NB4 (cell line): ENCODE measurements around the gene CTRB1.

Experiments used
- DNase-seq: peaks from one replicate; pipeline ENCODE4 v3.0.0; 2010; ENCODE audit warnings: low read depth
- H3K4me3 ChIP-seq: one replicate; pipeline ENCODE4 v1.5.1; 2011; ENCODE audit warnings: mild to moderate bottlenecking, low read depth, low read length, moderate library complexity
- CTCF ChIP-seq: IDR thresholded peaks from one replicate; pipeline ENCODE4 v1.5.1; 2012; ENCODE audit warnings: low read depth, low read length
- MYC ChIP-seq: IDR thresholded peaks from 2 replicates; pipeline ENCODE4 v1.6.1; 2011; ENCODE audit warnings: low read depth, low read length
- POLR2A ChIP-seq: IDR thresholded peaks from 2 replicates; pipeline ENCODE4 v1.6.1; 2011; ENCODE audit warnings: mild to moderate bottlenecking; ENCODE audit not compliant: insufficient read length; ENCODE audit errors: extremely low read depth
- TF ChIP-seq, protein P1 (sequence below): IDR thresholded peaks from 2 replicates; pipeline ENCODE4 v1.6.1; 2011; ENCODE audit warnings: low read depth, low read length

CTRB1 gene

DNA sequence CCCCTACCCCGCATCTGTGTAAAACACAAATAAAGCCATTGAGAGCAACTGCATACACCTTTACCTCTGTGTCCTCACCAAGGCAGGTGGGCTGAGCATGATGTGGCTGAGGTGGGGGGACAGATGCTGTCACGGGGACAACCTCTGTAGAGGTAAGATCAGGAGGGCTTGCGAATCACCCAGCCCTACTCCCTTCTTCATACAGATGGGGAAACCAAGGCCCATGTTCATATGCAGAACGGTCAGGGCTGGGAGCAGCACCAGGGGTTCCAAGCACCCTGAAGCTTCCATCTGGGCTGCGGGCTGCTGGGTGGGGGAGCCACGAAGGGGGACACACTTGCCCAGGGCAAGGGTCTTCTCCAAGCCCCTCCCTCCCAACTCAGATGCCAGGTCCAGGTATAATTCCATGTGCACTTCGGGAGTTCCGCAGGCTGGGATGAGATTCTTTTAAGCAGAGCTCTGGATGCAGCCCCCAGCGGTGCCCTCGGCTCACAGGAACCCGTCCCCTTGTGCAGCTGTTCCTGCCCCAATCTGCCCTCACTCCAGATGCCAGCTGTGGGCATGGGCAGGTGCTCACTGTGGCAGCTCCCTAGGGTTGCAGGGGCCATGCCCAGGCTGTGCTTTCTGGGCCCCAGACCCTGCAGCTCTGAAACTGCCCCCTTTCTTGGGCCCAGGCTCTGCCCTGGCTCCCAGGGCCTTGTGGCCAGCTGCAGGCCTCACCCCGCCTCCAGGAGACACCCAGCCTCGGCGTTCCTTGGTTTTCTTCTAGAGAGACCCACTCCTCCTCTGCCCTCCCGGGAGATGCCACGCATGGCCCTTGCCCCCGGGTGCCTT lies 9.6 kb downstream of the CTRB1 start:
- no peak for DNase-seq
- no peak overlapping the region for H3K4me3 ChIP-seq
- TF ChIP-seq CTCF (no peak), MYC (no peak), POLR2A (no peak)
- TF ChIP-seq, protein P1, sequence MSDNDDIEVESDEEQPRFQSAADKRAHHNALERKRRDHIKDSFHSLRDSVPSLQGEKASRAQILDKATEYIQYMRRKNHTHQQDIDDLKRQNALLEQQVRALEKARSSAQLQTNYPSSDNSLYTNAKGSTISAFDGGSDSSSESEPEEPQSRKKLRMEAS, result no peak

GRCh38 chr16:75229172-75230031 lies 10.6 kb downstream of the CTRB1 start:
- no peak overlapping the region for H3K4me3 ChIP-seq
- TF ChIP-seq, protein P1, result no peak
- TF ChIP-seq CTCF, result no peak
- TF ChIP-seq POLR2A, result no peak
- no peak for TF ChIP-seq MYC
- DNase-seq, result no peak

DNA sequence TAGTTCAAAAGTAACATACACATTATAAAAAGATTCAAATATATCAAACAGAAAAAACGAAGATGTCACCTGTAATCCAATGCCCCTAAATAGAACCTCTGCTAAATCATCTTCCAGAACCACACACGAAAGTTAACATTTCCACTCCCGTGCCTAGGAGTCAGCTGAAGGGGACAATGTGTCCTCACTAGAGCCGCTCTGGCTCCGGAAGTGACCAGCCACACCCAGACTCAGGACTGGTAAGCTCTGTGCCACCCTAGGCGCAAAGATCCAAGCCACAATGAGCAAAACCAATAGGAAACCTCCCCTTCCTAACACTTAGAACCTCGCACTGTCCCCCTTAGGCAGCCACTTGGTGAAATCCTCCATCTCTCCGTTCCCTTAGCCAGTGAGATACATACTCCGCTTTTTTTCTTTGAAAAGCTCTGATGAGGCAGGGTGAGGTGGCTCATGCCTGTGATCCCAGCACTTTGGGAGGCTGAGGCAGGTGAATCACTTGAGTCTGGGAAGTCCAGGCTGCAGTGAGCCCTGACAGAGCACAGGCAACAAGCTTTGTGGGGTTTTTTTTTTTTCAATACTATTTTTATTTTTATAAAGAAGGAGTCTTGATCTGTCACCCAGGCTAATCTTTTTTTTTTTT lies 11.8 kb downstream of the CTRB1 start:
- DNase-seq, result no peak
- TF ChIP-seq, protein P1, result no peak
- no peak for TF ChIP-seq POLR2A
- TF ChIP-seq MYC, result no peak
- TF ChIP-seq CTCF, result no peak
- no peak overlapping the region for H3K4me3 ChIP-seq

GRCh38 chr16:75231570-75231969 lies 12.8 kb downstream of the CTRB1 start:
- H3K4me3 ChIP-seq, result no peak overlapping the region
- DNase-seq, result no peak
- no peak for TF ChIP-seq POLR2A
- TF ChIP-seq MYC, result no peak
- TF ChIP-seq CTCF, result no peak
- TF ChIP-seq, protein P1, result no peak

- no peak for DNase-seq
- TF ChIP-seq CTCF (no peak), MYC (no peak), POLR2A (no peak)
- TF ChIP-seq, protein P1, result no peak
- H3K4me3 ChIP-seq, result no peak overlapping the region
Measured at GRCh38 chr16:75233611-75233938, 14.8 kb downstream of the CTRB1 start.
